RPMI8226 (cell line): Measurements from ENCODE around the gene STC2.
A peak's percentile ranks its signal among the peaks of the same experiment; 100 is the strongest.

ENCODE experiments used
- DNase-seq: peaks from one replicate; pipeline ENCODE4 v3.0.0-alpha.2; 2015

The STC2 gene

DNA sequence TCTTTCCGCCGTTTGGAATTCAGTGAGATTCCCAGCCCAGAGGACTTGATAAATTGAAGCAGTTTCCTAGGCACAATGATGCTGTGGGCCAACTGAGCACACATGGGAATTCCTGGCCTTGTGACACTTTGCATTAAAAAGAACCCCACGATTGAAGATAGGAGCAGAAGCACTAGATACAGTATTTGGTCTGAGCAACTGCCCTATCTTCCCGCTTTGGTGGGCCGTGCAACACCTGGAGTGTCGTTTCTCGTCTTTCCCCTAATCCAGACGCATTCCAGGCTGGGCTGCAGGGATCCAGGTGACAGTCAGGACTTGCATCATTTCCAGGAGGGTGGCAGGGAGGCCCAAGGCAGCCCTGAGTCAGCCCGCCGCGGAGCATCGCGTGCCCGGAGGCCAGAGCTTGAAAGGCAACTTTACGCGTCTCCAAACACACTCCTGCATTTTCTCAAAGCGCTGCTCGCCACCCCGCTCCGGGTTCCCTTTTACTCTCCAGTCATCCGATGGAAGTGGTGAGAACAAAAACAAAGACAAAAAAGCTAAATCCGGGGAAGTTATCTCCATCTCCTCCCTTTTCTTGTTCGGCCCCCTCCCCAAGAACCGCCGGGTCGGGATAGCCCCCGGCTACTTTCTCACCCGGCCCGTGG, 753 bp upstream of the STC2 start:
- DNase-seq, result peak; percentile 51

DNA sequence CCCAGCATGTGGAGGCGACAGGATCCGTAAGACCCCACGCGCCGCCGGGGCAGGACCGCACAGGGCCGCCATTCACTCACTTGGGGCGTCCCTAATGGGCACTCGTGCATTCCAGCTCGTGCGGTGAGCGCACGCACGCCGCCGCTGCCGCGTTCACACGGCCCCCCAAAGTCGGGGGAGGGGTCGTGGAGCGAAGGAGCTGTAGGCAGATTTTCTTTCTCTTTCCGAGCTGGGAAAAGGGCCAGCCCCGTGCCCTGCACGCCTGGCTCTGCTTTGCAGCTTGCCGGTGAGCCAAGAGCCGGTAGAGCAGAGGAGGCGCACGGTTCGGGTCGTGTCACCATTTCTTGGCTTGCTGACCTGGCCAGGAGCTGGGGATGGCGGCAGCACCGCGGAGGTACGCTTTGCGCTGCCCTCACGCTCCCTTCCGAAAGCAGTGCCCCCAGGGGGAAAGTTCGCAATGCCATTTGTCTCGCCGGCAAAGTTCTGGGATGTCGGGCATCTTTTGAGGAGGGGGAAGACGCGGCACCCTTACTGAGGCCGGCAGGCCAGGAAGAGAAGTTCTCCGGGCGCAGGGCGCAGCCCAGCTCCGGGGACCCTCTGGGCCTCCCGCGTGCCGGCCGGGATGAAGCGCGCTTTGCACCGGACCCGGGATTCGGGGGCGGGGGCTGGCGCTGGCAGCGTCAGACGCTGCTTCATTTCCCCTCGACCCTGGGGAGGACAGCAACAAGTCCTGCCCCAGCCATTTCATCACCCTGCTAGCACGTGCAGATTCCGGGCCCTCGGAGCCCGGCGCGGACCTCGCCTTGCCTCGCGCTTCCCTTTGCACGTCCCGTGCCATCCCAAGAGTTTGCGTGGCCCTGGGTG, 898 bp downstream of the STC2 start:
- DNase-seq, result peak; percentile 45

DNA sequence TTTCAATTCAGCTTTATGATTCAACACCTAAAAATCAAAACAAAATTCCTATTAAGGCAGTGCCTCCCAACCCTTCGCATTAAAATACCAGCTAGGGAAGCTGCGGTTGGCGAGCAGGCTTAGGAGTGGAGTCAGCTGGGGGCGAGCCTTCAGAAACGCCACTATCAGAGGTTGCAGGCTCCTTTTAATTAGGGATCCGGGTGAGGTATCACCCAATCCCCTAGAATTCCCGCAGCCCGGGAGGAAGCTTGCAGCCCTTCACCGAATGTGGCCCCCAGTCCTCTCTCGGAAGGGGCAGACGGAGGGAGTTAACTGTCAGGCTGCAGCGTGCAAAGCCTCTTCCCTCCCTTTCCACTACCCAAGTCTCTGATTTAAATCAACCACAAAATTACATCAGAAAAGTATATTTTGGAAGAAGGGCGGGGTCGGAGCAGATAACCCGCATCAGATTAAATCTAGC, 1.7 kb downstream of the STC2 start:
- DNase-seq, result no peak

DNA sequence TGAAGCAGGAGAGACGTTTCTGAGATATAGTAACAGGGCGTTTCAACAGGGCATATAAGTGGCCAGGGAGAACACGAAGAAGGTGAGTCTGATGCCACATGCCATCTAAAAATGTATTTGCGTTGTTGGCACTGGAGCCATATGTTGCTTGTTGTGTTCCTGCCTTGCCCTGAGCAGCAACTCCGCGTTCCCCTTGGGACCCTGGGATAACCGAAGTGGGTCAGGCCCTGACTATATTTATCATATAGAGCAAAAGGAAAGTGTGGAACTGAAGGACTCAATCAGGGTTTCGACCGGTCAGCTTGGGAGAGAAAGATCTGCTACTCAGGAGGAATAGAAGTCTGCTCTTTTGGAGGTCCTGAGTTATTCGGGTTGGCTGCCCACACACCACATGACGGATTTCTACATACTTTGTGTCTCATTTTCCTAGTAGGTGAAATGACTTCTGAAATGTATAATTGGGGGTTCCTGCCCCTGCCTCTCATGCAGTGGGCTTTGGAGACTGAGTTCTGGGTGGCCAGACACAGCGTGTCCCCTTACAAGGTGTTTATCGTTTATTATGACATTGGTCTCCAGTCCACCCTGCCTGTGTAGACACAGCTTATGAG, 3.0 kb downstream of the STC2 start:
- DNase-seq, result no peak

GRCh38 chr5:173324115-173325001, 3.9 kb downstream of the STC2 start:
- DNase-seq, result peak; percentile 98

DNA sequence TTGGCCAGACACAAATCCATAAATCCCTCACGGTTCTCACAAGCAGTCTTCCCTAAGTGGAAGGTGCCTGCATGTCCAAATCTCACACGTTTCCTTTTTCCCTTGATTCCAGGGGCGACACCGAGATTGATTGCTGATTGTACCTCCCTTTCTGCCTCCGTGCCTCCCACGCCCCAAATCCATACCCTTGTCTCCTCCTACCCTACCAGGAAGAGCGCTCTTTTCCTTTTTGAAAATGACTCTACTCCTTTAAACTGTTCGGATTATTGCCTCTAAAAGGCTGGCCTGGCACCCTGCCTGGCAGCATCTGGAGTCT, 4.5 kb downstream of the STC2 start:
- DNase-seq, result no peak

GRCh38 chr5:173323106-173323798, 5.0 kb downstream of the STC2 start:
- no peak for DNase-seq

DNA sequence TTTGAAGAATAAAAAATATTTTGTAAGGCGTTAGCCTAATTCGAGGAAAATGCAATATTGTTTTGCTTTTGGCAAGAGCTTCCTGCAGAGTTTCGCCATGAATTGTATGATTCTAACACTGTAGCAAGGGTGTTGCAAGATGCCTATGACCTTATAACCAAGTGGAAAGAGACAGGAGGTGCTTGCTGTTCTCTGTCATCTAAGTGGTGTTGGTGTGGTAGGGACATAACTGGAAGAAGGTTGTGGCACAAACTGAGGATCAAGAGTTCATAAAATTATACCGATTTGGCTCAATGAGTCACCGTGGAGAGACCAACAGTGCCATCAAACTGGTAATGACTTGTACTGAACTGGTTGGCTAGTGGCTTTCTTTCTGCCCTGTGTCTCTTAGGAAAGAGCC, 6.3 kb downstream of the STC2 start:
- no peak for DNase-seq

GRCh38 chr5:173320259-173320658, 8.0 kb downstream of the STC2 start:
- no peak for DNase-seq

- DNase-seq, result no peak
Measured at GRCh38 chr5:173319646-173320045, 8.6 kb downstream of the STC2 start.

DNA sequence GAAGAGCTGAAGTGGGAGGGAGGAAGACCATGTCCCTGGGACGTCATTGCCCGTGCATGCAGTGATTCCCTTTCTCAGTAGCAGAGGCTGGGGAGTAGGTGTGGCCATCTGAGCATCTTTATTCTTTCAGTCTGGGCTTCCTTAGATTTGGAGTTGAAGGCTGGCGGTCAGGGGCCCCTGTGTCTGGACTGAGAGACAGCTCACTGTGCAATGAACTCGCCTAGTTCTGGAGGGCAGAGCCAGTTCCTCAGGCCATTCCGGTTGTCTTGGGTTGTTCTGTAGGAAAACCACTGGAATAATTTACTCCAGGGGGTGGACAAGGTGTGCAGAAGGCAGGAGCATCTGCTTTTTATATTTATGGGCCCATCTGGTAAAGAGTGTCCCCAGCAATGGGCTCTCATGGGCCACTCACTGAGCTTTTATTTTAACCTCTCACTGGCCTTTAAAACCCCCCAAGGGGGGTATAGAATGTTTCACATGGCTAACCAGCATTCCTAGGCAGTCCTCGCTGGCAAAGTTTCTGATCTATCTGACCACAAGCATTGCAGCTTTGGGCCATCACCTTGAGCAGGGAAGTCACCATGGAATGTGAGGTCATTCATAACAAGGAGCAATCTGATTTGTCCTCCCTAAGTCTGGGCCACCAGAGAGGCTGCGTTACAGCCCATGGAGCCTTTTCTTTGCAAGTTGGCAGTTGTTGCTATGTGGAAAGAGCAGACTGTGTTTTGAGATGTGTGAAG, 9.2 kb downstream of the STC2 start:
- DNase-seq, result no peak

- DNase-seq, result no peak
Measured at GRCh38 chr5:173318330-173318729, 9.9 kb downstream of the STC2 start.

DNA sequence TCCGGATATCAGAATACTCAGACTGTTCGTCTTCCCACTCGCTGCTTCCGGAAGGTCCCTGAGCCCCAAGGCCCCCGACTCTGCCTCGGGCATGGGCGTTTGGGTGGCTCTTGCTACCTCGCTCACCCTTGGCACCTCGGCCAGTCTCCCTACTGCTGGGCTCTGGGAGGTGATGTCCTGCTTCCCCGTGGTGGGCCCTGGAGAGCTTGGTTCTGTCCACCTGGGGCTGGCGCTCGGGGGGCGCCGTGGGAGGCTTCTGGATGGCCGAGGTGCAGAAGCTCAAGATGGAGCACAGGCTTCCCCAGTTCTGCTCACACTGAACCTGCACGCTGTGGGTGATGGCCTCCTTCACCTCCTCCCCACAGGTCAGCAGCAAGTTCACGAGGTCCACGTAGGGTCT, 10.4 kb downstream of the STC2 start:
- no peak for DNase-seq

DNA sequence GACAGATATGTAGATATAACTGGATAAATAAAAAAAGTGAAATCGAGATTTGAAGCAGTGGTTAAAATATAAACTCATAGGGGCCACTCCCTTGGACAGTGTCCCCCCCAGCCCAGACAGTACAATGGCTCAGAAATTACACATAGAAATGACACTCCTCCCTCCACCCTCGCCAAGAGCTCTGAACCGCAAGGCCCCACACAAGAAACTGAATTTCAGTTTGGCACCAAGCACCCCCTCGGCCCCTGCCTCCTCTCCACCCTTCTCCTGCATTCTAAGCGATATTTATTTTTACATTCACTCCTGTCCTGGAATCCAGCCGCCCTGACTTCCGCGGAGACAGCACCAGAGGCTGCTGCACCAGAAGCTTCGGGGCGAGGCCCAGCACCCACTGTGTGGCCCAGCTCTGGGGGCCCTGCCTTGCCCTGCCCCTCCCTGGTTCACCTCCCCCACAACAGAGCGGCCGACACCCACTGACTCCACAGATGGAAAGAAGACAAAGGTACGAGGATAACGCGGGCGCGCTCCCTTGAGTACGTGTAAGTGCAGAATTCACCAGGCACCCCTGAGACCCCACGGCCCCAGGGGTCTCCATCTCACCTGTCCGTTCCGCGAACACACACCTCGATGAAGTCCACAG, 11.0 kb downstream of the STC2 start:
- DNase-seq, result no peak

DNA sequence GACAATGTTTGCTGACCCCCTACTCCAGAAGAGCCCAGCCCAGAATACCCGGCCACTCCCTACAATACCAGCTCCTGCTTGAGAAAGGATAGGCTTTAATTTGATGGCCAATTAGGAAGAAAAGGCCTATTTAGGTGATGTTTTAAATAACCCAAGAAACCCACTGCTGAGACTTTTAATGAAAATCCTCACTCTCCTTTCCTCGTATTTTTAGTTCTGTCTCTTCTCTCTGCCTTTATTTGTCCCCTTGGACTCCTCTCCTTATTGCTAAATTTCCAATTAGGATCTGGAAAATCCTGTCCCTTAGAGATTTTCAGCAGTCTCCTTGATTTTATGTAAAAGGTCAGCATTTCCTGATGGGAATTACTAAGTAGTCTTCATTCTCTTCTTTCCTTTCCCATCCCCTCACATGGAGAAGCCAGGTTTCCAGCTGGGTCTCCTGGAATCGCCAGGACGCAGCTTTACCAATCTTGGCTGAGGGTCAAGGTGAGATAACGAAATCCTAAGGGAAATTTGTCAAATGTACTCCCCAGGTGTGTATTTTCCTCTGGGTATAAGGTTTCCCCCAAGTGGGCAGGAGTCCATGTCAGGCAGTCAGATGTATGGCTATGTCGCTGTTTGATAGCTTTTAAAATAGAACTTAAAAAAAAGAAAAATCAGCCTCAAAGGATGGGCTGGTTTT, 11.7 kb downstream of the STC2 start:
- no peak for DNase-seq

DNA sequence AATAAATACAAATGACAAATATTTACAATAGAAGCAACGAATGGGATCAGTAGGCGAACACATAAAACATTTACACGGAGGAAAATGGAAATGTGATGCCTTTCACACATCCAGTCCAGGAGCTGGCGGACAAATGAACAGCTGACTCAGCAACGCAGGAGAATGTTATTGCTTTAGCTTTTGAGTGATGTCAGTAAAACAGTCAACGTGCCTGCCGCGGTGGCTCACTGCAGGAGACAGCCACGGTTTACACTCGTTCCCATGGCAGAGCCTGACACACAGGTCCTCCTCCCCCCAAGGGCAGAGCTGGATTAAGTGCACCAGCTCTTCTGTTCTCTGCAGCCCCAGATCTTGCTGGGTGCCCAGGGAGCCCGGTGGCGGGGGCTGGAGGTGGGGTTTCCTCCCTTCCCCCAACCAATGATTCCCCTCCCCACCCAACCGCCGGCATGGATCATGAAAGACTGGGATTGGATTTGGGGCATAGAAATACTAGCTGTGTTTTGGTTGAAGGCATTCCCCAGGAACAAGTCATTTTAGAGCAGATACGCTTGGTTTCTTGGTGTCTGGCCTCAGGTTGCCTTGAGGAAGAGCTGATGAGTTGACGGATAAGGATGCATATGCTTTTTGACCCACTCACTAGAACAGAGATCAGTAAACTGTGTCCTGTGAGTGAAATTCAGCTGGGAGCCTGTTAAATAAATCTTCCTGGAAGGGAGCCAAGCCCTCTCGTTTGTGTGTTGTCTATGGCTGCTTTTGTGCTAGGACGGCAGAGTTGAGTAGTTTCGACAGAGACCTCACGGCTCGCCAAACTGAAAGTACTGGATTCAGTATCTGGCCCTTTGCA, 12.5 kb downstream of the STC2 start:
- DNase-seq, result peak; percentile 71

DNA sequence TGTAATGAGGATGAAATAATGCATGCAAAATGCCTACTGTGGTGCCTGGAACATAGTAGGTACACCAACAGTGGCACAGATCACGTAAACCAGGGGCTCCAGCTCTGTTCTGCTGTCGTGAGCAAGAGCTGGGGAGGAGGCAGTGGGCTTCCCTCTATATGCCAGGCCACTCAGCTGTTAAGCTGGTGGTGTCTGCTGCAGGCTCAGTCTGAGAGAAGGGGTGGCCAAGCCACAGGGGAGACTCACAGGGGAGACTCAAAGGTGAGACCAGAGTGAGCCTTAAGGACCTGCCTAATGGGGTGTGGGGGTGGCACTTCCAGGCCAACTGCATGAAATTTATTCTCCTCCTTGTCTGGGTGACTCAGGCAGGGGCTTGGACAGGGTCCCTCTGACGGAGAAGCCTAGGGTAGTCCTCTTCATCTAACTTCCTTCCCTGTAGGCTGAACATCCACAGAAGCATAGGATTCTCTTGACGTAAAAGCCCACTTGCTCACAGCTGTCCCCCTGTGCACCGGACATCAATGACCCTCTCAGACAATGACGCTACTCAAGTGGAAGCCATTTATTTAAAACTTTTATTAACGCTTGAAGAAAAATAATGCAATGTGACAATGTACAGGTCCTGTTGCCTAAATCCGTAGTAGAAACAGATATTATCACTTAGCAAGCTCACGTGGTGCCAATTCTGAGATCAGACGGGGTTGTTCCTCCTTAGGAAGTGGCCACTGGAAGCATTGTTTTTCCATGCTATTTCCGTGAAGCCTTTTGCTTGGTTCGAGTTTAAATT, 13.9 kb downstream of the STC2 start:
- no peak for DNase-seq

DNA sequence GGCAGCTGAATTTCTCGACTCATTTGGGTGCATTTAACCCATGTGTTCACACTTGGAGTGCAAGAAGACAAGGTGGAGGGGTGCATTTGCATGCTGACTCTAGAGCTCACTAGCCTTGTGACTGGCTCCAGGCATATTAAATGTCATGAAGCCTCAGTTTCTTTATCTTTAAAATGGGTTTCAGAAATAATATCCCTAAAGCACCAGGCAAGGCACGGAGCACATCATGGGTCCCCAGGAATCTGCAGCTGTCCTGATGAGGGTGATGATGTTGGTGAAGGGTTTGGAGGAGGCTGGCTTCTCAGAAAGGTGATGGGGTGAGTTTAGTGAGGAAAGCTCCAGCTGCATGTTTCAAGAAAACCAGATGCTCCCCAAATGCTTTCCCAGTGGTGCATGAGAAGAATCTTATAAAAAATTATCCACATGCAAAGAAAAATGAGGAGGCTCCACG, 14.8 kb downstream of the STC2 start:
- no peak for DNase-seq

GRCh38 chr5:173312821-173313220, 15.4 kb downstream of the STC2 start:
- no peak for DNase-seq
